CD8-positive, alpha-beta memory T cell (primary cell): Measurements from ENCODE around the gene SBF1. TPM values are rescaled to one million over a fixed set of nuclear protein-coding genes. Genes with fewer than 3 reads are reported as not detected.
A peak's percentile ranks its signal among the peaks of the same experiment; 100 is the strongest.

Experiments
- CTCF ChIA-PET: fragments of 350-600 bp; sonication (Branson Sonifier 250); formaldehyde crosslinking; loops from one replicate; lab custom pipeline; 2021; ENCODE audit warnings: antibody characterized with exemption; lab: Charles Lee
- POLR2A ChIA-PET: fragments of 350-600 bp; sonication (Branson Sonifier 250); formaldehyde crosslinking; loops from one replicate; lab custom pipeline; 2021; ENCODE audit warnings: antibody characterized with exemption; lab: Charles Lee
- DNase-seq, 5 donors: peaks; one replicate each; pipeline versions ENCODE4 v3.0.0 to v3.0.0-alpha.2; 2020 to 2022; ENCODE audit warnings: mixed read lengths in 1 of 5
- H3K27ac ChIP-seq: one replicate; pipeline ENCODE4 v1.7.0; 2013; ENCODE audit warnings: low read depth, mild to moderate bottlenecking, low read length, moderate library complexity
- H3K27me3 ChIP-seq: 2 replicates; pipeline ENCODE4 v1.7.0; 2013; ENCODE audit warnings: low read length, mild to moderate bottlenecking; ENCODE audit not compliant: insufficient read depth, poor library complexity, severe bottlenecking
- H3K36me3 ChIP-seq: 2 replicates; pipeline ENCODE4 v1.7.0; 2013; ENCODE audit warnings: mild to moderate bottlenecking, low read length, moderate library complexity; ENCODE audit not compliant: insufficient read depth
- H3K4me1 ChIP-seq: 2 replicates; pipeline ENCODE4 v1.7.0; 2013; ENCODE audit warnings: mild to moderate bottlenecking, low read length, moderate library complexity; ENCODE audit not compliant: insufficient read depth
- H3K4me3 ChIP-seq: 2 replicates; pipeline ENCODE4 v1.7.0; 2013; ENCODE audit warnings: mild to moderate bottlenecking, low read length
- H3K9me3 ChIP-seq: 2 replicates; pipeline ENCODE4 v1.7.0; 2013; ENCODE audit warnings: mild to moderate bottlenecking, low read length
- H3K27ac Mint-ChIP-seq, 8 donors: one replicate each; pipeline ENCODE4 v1.8.0; 2020 to 2021; ENCODE audit warnings: mixed read lengths in 8 of 8, mild to moderate bottlenecking in 6 of 8, inconsistent platforms in 3 of 8, moderate library complexity in 3 of 8
- H3K27me3 Mint-ChIP-seq, 2 donors: one replicate each; pipeline ENCODE4 v1.8.0; 2020 to 2021; ENCODE audit warnings: mixed read lengths in 2 of 2, mild to moderate bottlenecking in 1 of 2, moderate library complexity in 1 of 2
- H3K36me3 Mint-ChIP-seq, 3 donors: one replicate each; pipeline ENCODE4 v1.8.0; 2020 to 2021; ENCODE audit warnings: mixed read lengths in 3 of 3, inconsistent platforms in 1 of 3, mild to moderate bottlenecking in 1 of 3
- H3K4me1 Mint-ChIP-seq, 3 donors: one replicate each; pipeline ENCODE4 v1.8.0; 2020 to 2021; ENCODE audit warnings: mixed read lengths in 3 of 3, inconsistent platforms in 1 of 3, mild to moderate bottlenecking in 1 of 3
- H3K4me3 Mint-ChIP-seq, 7 donors: one replicate each; pipeline ENCODE4 v1.8.0; 2020 to 2021; ENCODE audit warnings: mixed read lengths in 7 of 7, mild to moderate bottlenecking in 6 of 7, moderate library complexity in 4 of 7, inconsistent platforms in 2 of 7
- H3K9me3 Mint-ChIP-seq, 5 donors: one replicate each; pipeline ENCODE4 v1.8.0; 2020 to 2022; ENCODE audit warnings: mixed read lengths in 5 of 5, mild to moderate bottlenecking in 3 of 5, moderate library complexity in 2 of 5, inconsistent platforms in 1 of 5
- polyA plus RNA-seq: library from polyadenylated mRNA; unstranded; fragments of 300-500 nt; fragmentation: Illumina TruSeq; gene quantifications from one replicate; pipeline ENCODE4 v1.2.3, GENCODE V29; 2021
- total RNA-seq, 2 experiments: library from RNA; stranded (reverse); gene quantifications; one replicate each; pipeline ENCODE4 v1.2.3, GENCODE V29; 2021

The SBF1 gene
- total and polyA plus RNA-seq, 3 experiments from 2014 or later = 43.8 to 150 (median 144) TPM

DNA sequence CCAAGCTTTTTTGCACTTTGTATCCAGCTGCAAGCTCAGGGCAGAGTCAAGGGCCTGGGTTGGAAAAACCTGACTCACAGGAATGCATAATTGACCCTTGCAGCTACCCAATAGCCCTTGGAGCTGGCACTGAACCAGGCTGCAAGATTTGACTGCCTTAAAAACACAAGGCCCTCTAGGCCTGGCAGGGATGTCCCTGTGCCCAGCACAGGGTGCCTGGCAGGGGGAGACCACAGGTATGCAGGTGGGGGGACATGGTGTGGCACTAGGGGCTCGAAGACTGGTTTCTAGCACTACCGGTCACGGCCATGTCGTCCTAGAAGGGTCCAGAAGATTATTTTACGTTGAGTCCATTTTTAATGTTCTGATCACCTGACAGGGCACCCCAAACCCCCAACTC is 30.2 kb downstream of the SBF1 start:
- peaks cover 25 to 40% (median 27%) of the 10 kb centered on the region in 3 donors for H3K4me1 Mint-ChIP-seq
- peak overlapping the region in 4 of 7 donors; percentile 45 to 62 (median 55) for H3K4me3 Mint-ChIP-seq
- no peak for DNase-seq
- Histone ChIP-seq H3K4me3 (no peak overlapping the region), H3K9me3 (no peaks in the 10 kb centered on the region), H3K27me3 (no peaks in the 10 kb centered on the region), H3K27ac (no peak overlapping the region), H3K36me3 (peaks cover 20% of the 10 kb centered on the region), H3K4me1 (peaks cover 19% of the 10 kb centered on the region)
- ChIA-PET POLR2A (interaction anchor here (0.6 to 1.9 kb wide), 6 partner anchors 21 to 185 kb away, joined by 3 to 10 read pairs (median 4); partner anchors contain the start of gene SCO2), CTCF (interaction anchor here (0.9 to 3.1 kb wide), 6 partner anchors 25 to 175 kb away, joined by 4 to 14 read pairs (median 8); partner anchors contain the start of gene SCO2)
- H3K36me3 Mint-ChIP-seq = peaks cover 0 to 65% (median 5%) of the 10 kb centered on the region in 3 donors
- no peaks in the 10 kb centered on the region for H3K9me3 Mint-ChIP-seq
- no peaks in the 10 kb centered on the region for H3K27me3 Mint-ChIP-seq
- peak overlapping the region in 7 of 8 donors; percentile 63 to 95 (median 84) for H3K27ac Mint-ChIP-seq

DNA sequence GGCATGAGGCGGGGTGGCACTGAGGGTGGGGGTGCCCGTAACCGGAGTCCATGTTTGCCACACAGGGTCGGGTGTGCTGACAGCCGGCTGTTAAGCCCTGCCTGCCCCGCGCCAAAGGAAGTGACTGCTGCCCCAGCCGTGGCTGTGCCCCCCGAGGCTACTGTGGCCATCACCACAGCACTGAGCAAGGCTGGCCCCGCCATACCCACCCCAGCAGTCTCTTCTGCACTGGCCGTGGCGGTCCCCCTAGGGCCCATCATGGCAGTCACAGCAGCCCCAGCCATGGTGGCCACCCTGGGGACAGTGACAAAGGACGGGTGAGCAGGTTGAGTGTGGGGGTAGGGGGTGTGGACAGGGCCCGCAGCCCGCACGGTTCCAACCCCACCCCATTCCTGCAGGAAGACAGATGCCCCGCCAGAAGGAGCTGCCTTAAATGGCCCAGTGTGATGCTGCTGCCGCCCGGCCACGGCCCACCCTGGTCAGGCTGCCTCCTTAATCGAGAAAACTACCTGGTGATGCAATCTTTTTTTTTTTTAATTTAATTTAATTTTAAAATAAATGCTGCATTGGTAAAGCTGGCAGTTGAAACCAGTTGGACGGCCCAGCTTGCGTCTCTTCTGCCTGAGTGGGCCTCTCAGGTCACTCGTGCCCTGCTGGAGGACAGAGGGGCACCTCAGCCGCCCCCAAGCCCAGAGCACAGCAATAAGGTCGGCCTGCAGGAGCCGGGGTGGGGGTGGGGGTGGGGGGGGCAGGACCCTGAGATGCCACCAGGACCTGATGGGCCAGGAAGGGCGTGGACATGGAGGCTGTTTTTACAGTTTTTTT is 30.8 kb downstream of the SBF1 start:
- Histone ChIP-seq H3K36me3 (peaks cover 18% of the 10 kb centered on the region), H3K27me3 (no peaks in the 10 kb centered on the region), H3K4me1 (peaks cover 19% of the 10 kb centered on the region), H3K27ac (no peak overlapping the region), H3K9me3 (no peaks in the 10 kb centered on the region), H3K4me3 (no peak overlapping the region)
- CTCF ChIA-PET = interaction anchor here (2.0 to 3.1 kb wide), 5 partner anchors 26 to 176 kb away, joined by 6 to 14 read pairs (median 9); partner anchors contain the start of gene SCO2
- POLR2A ChIA-PET = interaction anchor here (0.6 to 1.8 kb wide), 3 partner anchors 28 to 184 kb away, joined by 3 to 5 read pairs (median 5); partner anchors contain the start of gene SCO2
- H3K27ac Mint-ChIP-seq = peak overlapping the region; percentile 80 to 95 (median 86)
- peak in 1 of 5 donors; percentile 47 for DNase-seq
- H3K36me3 Mint-ChIP-seq = peaks cover 0 to 64% (median 4%) of the 10 kb centered on the region in 3 donors
- peaks cover 22 to 38% (median 24%) of the 10 kb centered on the region in 3 donors for H3K4me1 Mint-ChIP-seq
- H3K9me3 Mint-ChIP-seq = no peaks in the 10 kb centered on the region
- H3K4me3 Mint-ChIP-seq = no peak overlapping the region
- H3K27me3 Mint-ChIP-seq = no peaks in the 10 kb centered on the region

DNA sequence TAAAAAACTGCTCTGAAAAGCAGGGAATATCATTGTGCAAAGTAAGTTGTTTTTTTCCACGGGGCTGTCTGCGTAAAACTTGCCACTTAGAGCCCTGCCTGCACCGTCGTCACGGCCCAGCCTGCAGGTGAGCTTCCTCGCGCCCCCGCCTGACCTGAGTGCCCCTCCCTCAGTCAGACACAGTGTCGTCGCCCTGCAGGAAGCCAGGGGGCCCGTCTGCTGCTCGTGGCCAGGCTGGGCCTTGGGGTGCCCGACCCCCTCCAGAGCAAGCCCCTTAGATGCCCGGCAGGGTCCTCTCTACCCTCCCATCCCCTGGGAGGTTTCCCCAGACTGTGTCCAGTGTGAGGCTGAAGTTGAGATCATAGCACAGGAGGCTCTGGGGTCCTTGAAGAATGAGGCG is 31.6 kb downstream of the SBF1 start:
- H3K4me1 ChIP-seq = peaks cover 19% of the 10 kb centered on the region
- POLR2A ChIA-PET = no interaction called here

DNA sequence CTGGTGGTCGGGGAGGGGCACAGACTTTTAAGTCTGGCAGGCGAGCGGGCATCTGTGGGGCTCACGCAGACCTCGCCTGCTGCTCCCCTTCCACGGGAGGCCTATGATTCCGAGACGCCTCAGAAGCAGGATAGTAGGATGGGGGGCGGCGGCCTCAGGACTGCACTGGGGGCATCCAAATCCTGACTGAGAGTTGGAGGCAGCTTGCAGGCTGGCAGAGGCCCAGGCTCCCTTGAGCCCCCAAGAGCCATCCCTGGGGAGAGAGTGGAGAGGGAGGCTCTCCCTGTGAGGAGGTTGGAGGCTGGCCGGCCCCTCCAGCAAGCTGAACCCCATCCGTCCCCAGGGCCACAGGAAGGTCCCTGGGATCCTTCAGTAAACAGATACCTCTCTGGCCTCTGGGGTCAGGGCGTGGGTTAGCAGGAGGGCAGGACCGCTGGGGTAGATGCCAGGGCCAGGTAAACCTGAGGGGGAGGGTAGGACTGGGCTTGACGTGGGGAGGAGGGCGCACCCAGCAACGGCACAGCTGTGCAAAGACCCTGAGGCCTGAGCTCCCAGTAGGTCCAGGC is 33.3 kb downstream of the SBF1 start:
- H3K36me3 Mint-ChIP-seq = peaks cover 0 to 65% (median 2%) of the 10 kb centered on the region in 3 donors
- CTCF ChIA-PET = interaction anchor here (2.2 to 3.1 kb wide), 2 partner anchors 31 to 57 kb away, joined by 6 to 11 read pairs; no protein-coding TSS in a partner anchor
- no peak overlapping the region for H3K4me3 Mint-ChIP-seq
- no peaks in the 10 kb centered on the region for H3K27me3 ChIP-seq
- DNase-seq = no peak
- no peaks in the 10 kb centered on the region for H3K9me3 Mint-ChIP-seq
- POLR2A ChIA-PET = no interaction called here
- no peak overlapping the region for H3K4me3 ChIP-seq
- peaks cover 19% of the 10 kb centered on the region for H3K4me1 ChIP-seq
- H3K27me3 Mint-ChIP-seq = no peaks in the 10 kb centered on the region
- peaks cover 5% of the 10 kb centered on the region for H3K36me3 ChIP-seq
- no peaks in the 10 kb centered on the region for H3K9me3 ChIP-seq
- no peak overlapping the region for H3K27ac ChIP-seq
- peak overlapping the region in 1 of 8 donors; percentile 2 for H3K27ac Mint-ChIP-seq
- H3K4me1 Mint-ChIP-seq = peaks cover 21 to 34% (median 22%) of the 10 kb centered on the region in 3 donors

More for the DNA sequence above, 31.6 kb downstream of the SBF1 start:
- Mint-ChIP-seq H3K27me3 (no peaks in the 10 kb centered on the region), H3K4me1 (peaks cover 21 to 34% (median 22%) of the 10 kb centered on the region in 3 donors), H3K9me3 (no peaks in the 10 kb centered on the region), H3K4me3 (peak overlapping the region in 3 of 7 donors; percentile 17 to 24 (median 23)), H3K27ac (peak overlapping the region; percentile 71 to 95 (median 82)), H3K36me3 (peaks cover 0 to 64% (median 2%) of the 10 kb centered on the region in 3 donors)
- Histone ChIP-seq H3K36me3 (peaks cover 10% of the 10 kb centered on the region), H3K4me3 (no peak overlapping the region), H3K27me3 (no peaks in the 10 kb centered on the region), H3K9me3 (no peaks in the 10 kb centered on the region), H3K27ac (no peak overlapping the region)
- CTCF ChIA-PET = interaction anchor here (2.2 to 3.1 kb wide), 3 partner anchors 27 to 55 kb away, joined by 6 to 14 read pairs (median 11); no protein-coding TSS in a partner anchor
- DNase-seq = peak in 2 of 5 donors; percentile 39 to 54

DNA sequence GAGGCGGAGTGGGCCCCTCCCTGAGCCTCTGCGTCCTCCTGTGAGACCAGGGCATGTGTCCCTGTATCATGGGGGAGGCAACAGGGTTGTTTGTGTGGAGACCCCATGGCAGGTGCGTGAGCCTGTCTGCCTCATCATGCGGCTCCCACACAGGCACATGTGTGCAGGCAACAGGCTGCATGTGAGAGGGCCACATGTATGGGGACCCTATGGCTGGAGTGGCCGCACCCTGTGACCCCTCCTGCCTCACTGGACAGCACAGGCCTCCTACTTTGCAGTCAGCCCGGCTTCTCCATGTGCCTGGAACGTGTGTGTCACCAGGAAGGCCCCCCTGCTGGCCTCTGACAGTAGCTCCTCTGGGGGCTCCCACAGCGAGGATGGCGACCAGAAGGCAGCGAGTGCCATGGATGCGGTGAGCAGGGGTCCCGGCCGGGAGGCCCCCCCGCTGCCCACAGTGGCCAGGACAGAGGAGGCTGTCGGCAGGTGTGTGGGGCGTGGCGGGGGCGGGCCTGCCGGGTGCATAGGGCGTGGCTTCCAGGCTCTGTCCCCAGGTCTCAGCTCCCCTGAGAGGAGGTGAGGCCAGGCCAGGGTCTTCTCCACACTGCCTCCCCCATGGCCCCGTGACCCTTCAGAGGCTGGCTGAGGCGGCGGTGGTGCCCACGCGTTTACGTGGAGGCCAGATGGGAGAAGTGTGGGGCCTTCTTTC is 34.1 kb downstream of the SBF1 start:
- Mint-ChIP-seq H3K27me3 (no peaks in the 10 kb centered on the region), H3K4me1 (peaks cover 18 to 30% (median 19%) of the 10 kb centered on the region in 3 donors), H3K9me3 (no peaks in the 10 kb centered on the region), H3K4me3 (no peak overlapping the region), H3K36me3 (peaks cover 0 to 65% (median 2%) of the 10 kb centered on the region in 3 donors), H3K27ac (no peak overlapping the region)
- CTCF ChIA-PET = interaction anchor here (0.6 to 1.0 kb wide), 2 partner anchors 17 to 165 kb away, joined by 3 read pairs; no protein-coding TSS in a partner anchor
- no peak overlapping the region for H3K27ac ChIP-seq
- H3K4me3 ChIP-seq = no peak overlapping the region
- H3K36me3 ChIP-seq = peaks cover 5% of the 10 kb centered on the region
- H3K27me3 ChIP-seq = no peaks in the 10 kb centered on the region
- no peaks in the 10 kb centered on the region for H3K9me3 ChIP-seq
- peaks cover 12% of the 10 kb centered on the region for H3K4me1 ChIP-seq
- DNase-seq = no peak
- POLR2A ChIA-PET = no interaction called here

DNA sequence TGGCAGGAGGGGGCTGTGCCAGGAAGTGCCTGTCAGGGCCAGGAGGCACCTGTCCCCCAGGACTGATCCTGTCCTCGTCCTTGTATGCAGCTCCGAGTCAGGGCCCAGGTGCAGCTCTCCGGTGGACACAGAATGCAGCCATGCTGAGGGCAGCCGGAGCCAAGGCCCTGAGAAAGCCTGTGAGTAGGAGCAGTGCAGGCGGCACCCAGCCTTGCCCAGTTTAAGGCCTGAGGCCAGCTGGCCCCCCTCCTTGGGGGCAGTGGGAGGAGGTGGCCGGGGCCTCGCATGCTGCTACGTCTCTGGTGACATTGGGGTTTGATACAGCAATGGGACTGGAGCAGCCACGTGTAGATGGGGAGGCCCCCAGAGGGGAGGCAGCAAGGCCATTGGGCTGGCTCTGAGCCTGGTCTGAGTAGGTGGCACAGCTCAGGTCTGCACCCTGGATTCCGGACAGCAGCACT is 34.9 kb downstream of the SBF1 start:
- Histone ChIP-seq H3K27me3 (no peaks in the 10 kb centered on the region), H3K27ac (no peak overlapping the region), H3K9me3 (no peaks in the 10 kb centered on the region), H3K4me1 (peaks cover 4% of the 10 kb centered on the region), H3K4me3 (no peak overlapping the region), H3K36me3 (peaks cover 5% of the 10 kb centered on the region)
- H3K4me1 Mint-ChIP-seq = peaks cover 10 to 23% (median 11%) of the 10 kb centered on the region in 3 donors
- H3K9me3 Mint-ChIP-seq = no peaks in the 10 kb centered on the region
- no peak overlapping the region for H3K4me3 Mint-ChIP-seq
- no peak for DNase-seq
- ChIA-PET POLR2A (no interaction called here), CTCF (interaction anchor here (1.0 kb wide), 1 partner anchor 18 kb away, joined by 3 read pairs; no protein-coding TSS in a partner anchor)
- peak overlapping the region in 2 of 8 donors; percentile 41 to 82 for H3K27ac Mint-ChIP-seq
- H3K36me3 Mint-ChIP-seq = peaks cover 0 to 67% (median 4%) of the 10 kb centered on the region in 3 donors
- no peaks in the 10 kb centered on the region for H3K27me3 Mint-ChIP-seq

DNA sequence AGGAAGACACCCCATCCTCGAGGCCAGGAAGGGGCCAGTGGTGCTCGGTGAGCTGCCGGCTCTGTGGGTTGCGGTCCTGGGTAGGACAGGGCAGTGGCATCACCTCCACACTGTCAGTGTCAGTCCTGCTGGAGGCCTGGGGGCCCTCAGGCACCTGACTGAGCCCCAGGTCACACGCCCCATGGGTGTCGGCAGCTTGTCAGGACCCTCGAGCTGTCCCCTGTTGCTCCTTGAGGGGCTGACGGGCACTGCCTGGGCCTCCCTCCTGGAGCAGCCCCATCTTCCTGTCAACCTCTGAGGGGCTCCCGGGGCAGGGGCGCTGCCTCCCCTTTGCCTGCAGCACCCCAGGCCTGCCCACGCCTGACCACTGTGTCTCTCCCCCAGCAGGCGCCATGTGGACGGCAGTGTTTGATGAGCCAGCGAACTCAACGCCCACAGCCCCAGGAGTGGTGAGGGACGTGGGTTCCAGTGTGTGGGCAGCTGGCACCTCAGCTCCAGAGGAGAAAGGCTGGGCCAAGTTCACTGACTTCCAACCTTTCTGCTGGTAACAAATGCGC is 35.4 kb downstream of the SBF1 start:
- Histone ChIP-seq H3K36me3 (peaks cover 5% of the 10 kb centered on the region), H3K27me3 (no peaks in the 10 kb centered on the region), H3K27ac (no peak overlapping the region), H3K4me1 (no peaks in the 10 kb centered on the region), H3K9me3 (no peaks in the 10 kb centered on the region), H3K4me3 (no peak overlapping the region)
- ChIA-PET POLR2A (no interaction called here), CTCF (interaction anchor here (1.8 kb wide), 1 partner anchor 59 kb away, joined by 8 read pairs; no protein-coding TSS in a partner anchor)
- H3K4me1 Mint-ChIP-seq = peaks cover 6 to 17% (median 7%) of the 10 kb centered on the region in 3 donors
- DNase-seq = no peak
- no peaks in the 10 kb centered on the region for H3K9me3 Mint-ChIP-seq
- no peaks in the 10 kb centered on the region for H3K27me3 Mint-ChIP-seq
- H3K4me3 Mint-ChIP-seq = no peak overlapping the region
- peak overlapping the region in 2 of 8 donors; percentile 15 to 92 for H3K27ac Mint-ChIP-seq
- peaks cover 0 to 69% (median 4%) of the 10 kb centered on the region in 3 donors for H3K36me3 Mint-ChIP-seq
